Measurements from ENCODE around the gene LMF2.

- TF ChIP-seq CTCF (IDR thresholded peaks at IDR 0.05) = no peak
- TF ChIP-seq EZH2phosphoT487 (IDR thresholded peaks at IDR 0.05; ENCODE audit: borderline replicate concordance, low read depth) = no peak
- no peak for TF ChIP-seq RFX5 (IDR thresholded peaks at IDR 0.05; ENCODE audit: low read length)
- no peak for TF ChIP-seq RCOR1 (IDR thresholded peaks at IDR 0.05; ENCODE audit: low read length)
- TF ChIP-seq NFIC (IDR thresholded peaks at IDR 0.05; ENCODE audit: borderline replicate concordance) = no peak
- TF ChIP-seq GATA2 (CRISPR knock-in tag; IDR thresholded peaks at IDR 0.05) = no peak
- TF ChIP-seq TAF1 (IDR thresholded peaks at IDR 0.05; ENCODE audit: borderline replicate concordance, low read depth, low read length) = no peak
- no peak for TF ChIP-seq MAX (IDR thresholded peaks at IDR 0.05; ENCODE audit: low read depth)
- no peak for TF ChIP-seq ELF1 (IDR thresholded peaks at IDR 0.05)
These were observed 40.2 kb downstream of the LMF2 start for GRCh38 chr22:50467341-50467740.
